ENCODE data around the gene TTN. TPM values are rescaled to one million over a fixed set of nuclear protein-coding genes. Genes with fewer than 3 reads are reported as not detected.

Gene TTN
- total RNA-seq, 1 experiment from 2014 or later, result 0.05 TPM

GRCh38 chr2:178530625-178531142, 276.5 kb downstream of the TTN start:
- Histone ChIP-seq H3K27me3 (ENCODE audit: insufficient read depth, low read length) (no peaks in the 10 kb centered on the region), H3K36me3 (ENCODE audit: control insufficient read depth in 1 of 2, insufficient read depth in 2 of 2, low read length in 2 of 2) (no peaks in the 10 kb centered on the region), H3K9me3 (ENCODE audit: control insufficient read depth in 1 of 2, insufficient read depth in 1 of 2, low read depth in 1 of 2, low read length in 2 of 2) (no peaks in the 10 kb centered on the region), H3K4me3 (replicated peaks in 1 of 2; ENCODE audit: low read depth in 1 of 2, low read length in 2 of 2) (no peak overlapping the region), H3K9ac (ENCODE audit: low read length) (no peak overlapping the region), H2AFZ (ENCODE audit: low read depth, low read length, poor library complexity, severe bottlenecking) (no peak overlapping the region), H3K79me2 (ENCODE audit: insufficient read depth, low read length) (peaks cover 7% of the 10 kb centered on the region; the same call in 1 of the 2 replicates), H3K4me1 (ENCODE audit: control insufficient read depth in 1 of 2, insufficient read depth in 2 of 2, low read length in 2 of 2) (no peaks in the 10 kb centered on the region), H4K20me1 (ENCODE audit: insufficient read depth) (no peaks in the 10 kb centered on the region; the same call in 1 of the 2 replicates), H3K27ac (ENCODE audit: low read depth, low read length) (no peak overlapping the region), H3K9me2 (ENCODE audit: insufficient read depth) (no peaks in the 10 kb centered on the region), H3K4me2 (ENCODE audit: low read length) (no peak overlapping the region)
- no peak for TF ChIP-seq FOSL1 (IDR thresholded peaks at IDR 0.05; ENCODE audit: low read depth)
- no peak for TF ChIP-seq EZH2phosphoT487 (IDR thresholded peaks at IDR 0.05; ENCODE audit: borderline replicate concordance)
- RAD21 ChIA-PET (ENCODE audit: low non-redundant PET in 1 of 2, low total read pairs in 2 of 2, uncharacterized antibody in 2 of 2, unreplicated experiment in 2 of 2), result no interaction called here
- no TSS peak for BruUV-seq (replicated peaks)
- CTCF ChIA-PET, result no interaction called here
- intact Hi-C loops (cut with micrococcal nuclease), result no loop called here
- ATAC-seq (no peak), DNase-seq (ENCODE audit: low read depth, low spot score) (no peak)
- POLR2A ChIA-PET, result no interaction called here

- H3K4me2 ChIP-seq (ENCODE audit: low read length), result no peak overlapping the region
- RAD21 ChIA-PET (ENCODE audit: low non-redundant PET in 1 of 2, low total read pairs in 2 of 2, uncharacterized antibody in 2 of 2, unreplicated experiment in 2 of 2), result no interaction called here
- ATAC-seq (no peak), DNase-seq (ENCODE audit: low read depth, low spot score) (no peak)
- no peaks in the 10 kb centered on the region; the same call in 1 of the 2 replicates for H4K20me1 ChIP-seq (ENCODE audit: insufficient read depth)
- no peak overlapping the region for H3K9ac ChIP-seq (ENCODE audit: low read length)
- H3K4me1 ChIP-seq (ENCODE audit: control insufficient read depth in 1 of 2, insufficient read depth in 2 of 2, low read length in 2 of 2), result no peaks in the 10 kb centered on the region
- no peak overlapping the region for H2AFZ ChIP-seq (ENCODE audit: low read depth, low read length, poor library complexity, severe bottlenecking)
- H3K9me2 ChIP-seq (ENCODE audit: insufficient read depth), result no peaks in the 10 kb centered on the region
- no peaks in the 10 kb centered on the region for H3K36me3 ChIP-seq (ENCODE audit: control insufficient read depth in 1 of 2, insufficient read depth in 2 of 2, low read length in 2 of 2)
- CTCF ChIA-PET, result no interaction called here
- H3K9me3 ChIP-seq (ENCODE audit: control insufficient read depth in 1 of 2, insufficient read depth in 1 of 2, low read depth in 1 of 2, low read length in 2 of 2), result no peaks in the 10 kb centered on the region
- intact Hi-C loops (cut with micrococcal nuclease), result no loop called here
- TF ChIP-seq, protein P1, sequence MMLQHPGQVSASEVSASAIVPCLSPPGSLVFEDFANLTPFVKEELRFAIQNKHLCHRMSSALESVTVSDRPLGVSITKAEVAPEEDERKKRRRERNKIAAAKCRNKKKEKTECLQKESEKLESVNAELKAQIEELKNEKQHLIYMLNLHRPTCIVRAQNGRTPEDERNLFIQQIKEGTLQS (IDR thresholded peaks at IDR 0.05), result no peak
- TF ChIP-seq EZH2phosphoT487 (IDR thresholded peaks at IDR 0.05; ENCODE audit: borderline replicate concordance), result no peak
- no peak for TF ChIP-seq RAD21 (IDR thresholded peaks at IDR 0.05; ENCODE audit: low read depth)
- no peak for TF ChIP-seq MAX (IDR thresholded peaks at IDR 0.05)
- TF ChIP-seq EZH2 (IDR thresholded peaks at IDR 0.05), result no peak
- TF ChIP-seq REST (IDR thresholded peaks at IDR 0.05; ENCODE audit: low read depth), result no peak
- no peak for TF ChIP-seq CBX3 (IDR thresholded peaks at IDR 0.05; ENCODE audit: low read depth)
- TF ChIP-seq POLR2AphosphoS5 (IDR thresholded peaks at IDR 0.05; ENCODE audit: low read depth, low read length), result no peak
- BruUV-seq (replicated peaks), result no TSS peak
- peaks cover 7% of the 10 kb centered on the region; the same call in 1 of the 2 replicates for H3K79me2 ChIP-seq (ENCODE audit: insufficient read depth, low read length)
- POLR2A ChIA-PET, result no interaction called here
- no peaks in the 10 kb centered on the region for H3K27me3 ChIP-seq (ENCODE audit: insufficient read depth, low read length)
- H3K27ac ChIP-seq (ENCODE audit: low read depth, low read length), result no peak overlapping the region
- H3K4me3 ChIP-seq (replicated peaks in 1 of 2; ENCODE audit: low read depth in 1 of 2, low read length in 2 of 2), result no peak overlapping the region
Observed at GRCh38 chr2:178530131-178530530, 277.1 kb downstream of the TTN start.

All from HCT116 (cell line).